Neuronal stem cell (in vitro differentiated cells): ENCODE measurements around the gene HSD11B1L.

Experiments
- DNase-seq: peaks from one replicate; pipeline ENCODE4 v3.0.0-alpha.2; 2013; ENCODE audit warnings: low spot score
- H2AFZ ChIP-seq: one replicate; pipeline ENCODE4 v1.6.1; 2013; ENCODE audit warnings: mild to moderate bottlenecking, low read length, inconsistent platforms
- H2AK5ac ChIP-seq: 2 replicates; pipeline ENCODE4 v1.6.1; 2013; ENCODE audit warnings: low read depth, mild to moderate bottlenecking, inconsistent platforms, low read length, moderate library complexity, mixed read lengths
- H2BK120ac ChIP-seq: 2 replicates; pipeline ENCODE4 v1.6.1; 2013; ENCODE audit warnings: low read depth, mild to moderate bottlenecking, inconsistent platforms, low read length, moderate library complexity, mixed read lengths
- H2BK12ac ChIP-seq: one replicate; pipeline ENCODE4 v1.6.1; 2013; ENCODE audit warnings: low read length, inconsistent platforms
- H2BK15ac ChIP-seq: 2 replicates; pipeline ENCODE4 v1.6.1; 2013; ENCODE audit warnings: mild to moderate bottlenecking, low read length, inconsistent platforms, mixed read lengths
- H2BK5ac ChIP-seq: one replicate; pipeline ENCODE4 v1.6.1; 2013; ENCODE audit warnings: inconsistent platforms, mild to moderate bottlenecking, low read length, moderate library complexity
- H3K14ac ChIP-seq: one replicate; pipeline ENCODE4 v1.6.1; 2013; ENCODE audit warnings: low read length, inconsistent platforms
- H3K18ac ChIP-seq: 2 replicates; pipeline ENCODE4 v1.6.1; 2013; ENCODE audit warnings: low read length, inconsistent platforms
- H3K23ac ChIP-seq: 2 replicates; pipeline ENCODE4 v1.6.1; 2013; ENCODE audit warnings: low read depth, mild to moderate bottlenecking, mixed read lengths, low read length, inconsistent platforms; ENCODE audit not compliant: poor library complexity
- H3K27ac ChIP-seq: replicated peaks from 3 replicates; pipeline ENCODE4 v1.5.1; 2013; ENCODE audit warnings: low read length, inconsistent platforms
- H3K27me3 ChIP-seq, 3 experiments: 2 replicates each; pipeline ENCODE4 v1.6.1; 2013; ENCODE audit warnings: low read length in 3 of 3, mild to moderate bottlenecking in 2 of 3, inconsistent platforms in 1 of 3, low read depth in 1 of 3, mixed read lengths in 1 of 3, moderate library complexity in 1 of 3; ENCODE audit not compliant: control insufficient read depth in 3 of 3, insufficient read depth in 3 of 3
- H3K36me3 ChIP-seq, 2 donors: replicated peaks in 1 of 2; 2 replicates each; pipeline ENCODE4 v1.6.1; 2013; ENCODE audit warnings: low read length in 2 of 2; ENCODE audit not compliant: control insufficient read depth in 2 of 2, insufficient read depth in 2 of 2
- H3K4ac ChIP-seq: 2 replicates; pipeline ENCODE4 v1.6.1; 2013; ENCODE audit warnings: inconsistent platforms, mild to moderate bottlenecking, low read length, moderate library complexity
- H3K4me1 ChIP-seq, 2 donors: 1 replicate in 1 of 2; 2 replicates in 1 of 2; pipeline ENCODE4 v1.6.1; 2013; ENCODE audit warnings: low read length in 2 of 2, low read depth in 1 of 2; ENCODE audit not compliant: control insufficient read depth in 2 of 2, insufficient read depth in 1 of 2
- H3K4me2 ChIP-seq: one replicate; pipeline ENCODE4 v1.6.1; 2013; ENCODE audit warnings: mild to moderate bottlenecking, low read length, inconsistent platforms; ENCODE audit not compliant: insufficient read depth, poor library complexity, severe bottlenecking
- H3K4me3 ChIP-seq, 2 donors: 2 replicates each; pipeline ENCODE4 v1.5.1; 2013; ENCODE audit warnings: low read length in 2 of 2, mild to moderate bottlenecking in 2 of 2, inconsistent platforms in 1 of 2, moderate library complexity in 1 of 2
- H3K79me1 ChIP-seq: one replicate; pipeline ENCODE4 v1.6.1; 2013; ENCODE audit warnings: low read depth, mild to moderate bottlenecking, inconsistent platforms, low read length, moderate library complexity
- H3K9ac ChIP-seq: one replicate; pipeline ENCODE4 v1.6.1; 2013; ENCODE audit warnings: mild to moderate bottlenecking, low read depth, low read length, inconsistent platforms; ENCODE audit not compliant: poor library complexity
- H3K9me3 ChIP-seq, 2 donors: replicated peaks in 1 of 2; 2 replicates each; pipeline versions ENCODE3 to v1.6.1; 2013; ENCODE audit warnings: low read length in 2 of 2, mild to moderate bottlenecking in 2 of 2, inconsistent platforms in 1 of 2, low read depth in 1 of 2, mixed read lengths in 1 of 2, moderate library complexity in 1 of 2; ENCODE audit not compliant: control insufficient read depth in 2 of 2, insufficient read depth in 1 of 2
- H4K8ac ChIP-seq: one replicate; pipeline ENCODE4 v1.6.1; 2013; ENCODE audit warnings: low read depth, mild to moderate bottlenecking, inconsistent platforms, low read length, moderate library complexity
- H4K91ac ChIP-seq: one replicate; pipeline ENCODE4 v1.6.1; 2013; ENCODE audit warnings: low read length, low read depth, mild to moderate bottlenecking, inconsistent platforms; ENCODE audit not compliant: poor library complexity
- WGBS, 2 donors: extraction: QIAGEN DNeasy Blood & Tissue Kit; methylation state at CpG; one replicate each; pipeline ENCODE4 v1.1.7; 2013; ENCODE audit warnings: missing lambda C conversion rate in 2 of 2, mixed read lengths in 1 of 2; ENCODE audit not compliant: insufficient read length in 2 of 2, insufficient replicate concordance in 1 of 2; ENCODE audit errors: extremely low coverage in 2 of 2; 5-methylcytosine and 5-hydroxymethylcytosine counted together

HSD11B1L gene

GRCh38 chr19:5635427-5635826 is 45.4 kb upstream of the HSD11B1L start:
- H4K8ac ChIP-seq = no peak overlapping the region
- H3K14ac ChIP-seq = no peak overlapping the region
- no peak overlapping the region for H3K4me2 ChIP-seq
- H2BK15ac ChIP-seq = no peak overlapping the region
- no peak for DNase-seq
- H3K9ac ChIP-seq = no peak overlapping the region
- peaks cover 6 to 86% of the 10 kb centered on the region in 2 donors for H3K36me3 ChIP-seq
- WGBS, 2 donors = no CpG with 5 or more reads among the region's 6 CpGs
- no peak overlapping the region for H2BK120ac ChIP-seq
- peaks cover 0 to 1% of the 10 kb centered on the region in 2 donors for H3K4me1 ChIP-seq
- H3K18ac ChIP-seq = no peak overlapping the region
- no peak overlapping the region for H3K23ac ChIP-seq
- H2AK5ac ChIP-seq = no peak overlapping the region
- no peak overlapping the region for H2BK5ac ChIP-seq
- no peak overlapping the region for H3K4ac ChIP-seq
- no peak overlapping the region for H2AFZ ChIP-seq
- H3K9me3 ChIP-seq = no peaks in the 10 kb centered on the region
- no peaks in the 10 kb centered on the region for H3K27me3 ChIP-seq
- H3K79me1 ChIP-seq = peaks cover 8% of the 10 kb centered on the region
- H3K4me3 ChIP-seq = no peak overlapping the region
- no peak overlapping the region for H2BK12ac ChIP-seq
- no peak overlapping the region for H4K91ac ChIP-seq
- no peak overlapping the region for H3K27ac ChIP-seq

- DNase-seq = no peak
- Histone ChIP-seq H3K4ac (no peak overlapping the region), H3K18ac (no peak overlapping the region), H3K4me2 (no peak overlapping the region), H4K8ac (no peak overlapping the region), H2AFZ (no peak overlapping the region), H3K27me3 (no peaks in the 10 kb centered on the region), H2BK15ac (no peak overlapping the region), H3K36me3 (peaks cover 12 to 84% of the 10 kb centered on the region in 2 donors), H2BK120ac (no peak overlapping the region), H3K9me3 (no peaks in the 10 kb centered on the region), H3K14ac (no peak overlapping the region), H3K23ac (no peak overlapping the region), H3K9ac (no peak overlapping the region), H2AK5ac (no peak overlapping the region), H3K4me1 (no peaks in the 10 kb centered on the region), H4K91ac (no peak overlapping the region), H3K27ac (no peak overlapping the region), H3K79me1 (peaks cover 8% of the 10 kb centered on the region), H2BK5ac (no peak overlapping the region), H2BK12ac (no peak overlapping the region), H3K4me3 (no peak overlapping the region)
- WGBS, 2 donors = no CpG with 5 or more reads among the region's 1 CpG
Observed at GRCh38 chr19:5637971-5638370, 42.9 kb upstream of the HSD11B1L start.

GRCh38 chr19:5641171-5641570 is 39.7 kb upstream of the HSD11B1L start:
- peaks cover 9% of the 10 kb centered on the region for H3K79me1 ChIP-seq
- no peak overlapping the region for H2AK5ac ChIP-seq
- no peak for DNase-seq
- no peak overlapping the region for H4K8ac ChIP-seq
- H4K91ac ChIP-seq = no peak overlapping the region
- no peaks in the 10 kb centered on the region for H3K9me3 ChIP-seq
- no peaks in the 10 kb centered on the region for H3K27me3 ChIP-seq
- no peak overlapping the region for H3K4me2 ChIP-seq
- H3K14ac ChIP-seq = no peak overlapping the region
- no CpG with 5 or more reads among the region's 4 CpGs for WGBS, 2 donors
- peaks cover 24 to 91% of the 10 kb centered on the region in 2 donors for H3K36me3 ChIP-seq
- H2BK120ac ChIP-seq = no peak overlapping the region
- no peak overlapping the region for H3K18ac ChIP-seq
- H2BK15ac ChIP-seq = no peak overlapping the region
- no peak overlapping the region for H2BK5ac ChIP-seq
- no peak overlapping the region for H2AFZ ChIP-seq
- no peak overlapping the region for H3K9ac ChIP-seq
- H3K4ac ChIP-seq = no peak overlapping the region
- H3K27ac ChIP-seq = no peak overlapping the region
- no peak overlapping the region for H3K23ac ChIP-seq
- no peak overlapping the region for H2BK12ac ChIP-seq
- H3K4me3 ChIP-seq = no peak overlapping the region
- no peaks in the 10 kb centered on the region for H3K4me1 ChIP-seq

GRCh38 chr19:5642204-5642603 is 38.6 kb upstream of the HSD11B1L start:
- Histone ChIP-seq H3K4me1 (no peaks in the 10 kb centered on the region), H3K23ac (no peak overlapping the region), H3K36me3 (peaks cover 32 to 94% of the 10 kb centered on the region in 2 donors), H4K91ac (no peak overlapping the region), H4K8ac (no peak overlapping the region), H2AFZ (no peak overlapping the region), H2BK12ac (no peak overlapping the region), H3K27me3 (no peaks in the 10 kb centered on the region), H3K4me2 (no peak overlapping the region), H3K27ac (no peak overlapping the region), H2AK5ac (no peak overlapping the region), H2BK5ac (no peak overlapping the region), H3K4me3 (no peak overlapping the region), H3K79me1 (peaks cover 9% of the 10 kb centered on the region), H3K14ac (no peak overlapping the region), H3K9ac (no peak overlapping the region), H3K18ac (no peak overlapping the region), H3K9me3 (no peaks in the 10 kb centered on the region), H2BK120ac (no peak overlapping the region), H3K4ac (no peak overlapping the region), H2BK15ac (no peak overlapping the region)
- no CpG with 5 or more reads among the region's 2 CpGs for WGBS, 2 donors
- no peak for DNase-seq
